Fibroblast of villous mesenchyme (primary cell): ENCODE results near the gene PRKAR2B. TPM values are rescaled to one million over a fixed set of nuclear protein-coding genes. Genes with fewer than 3 reads are reported as not detected.

ENCODE experiments used
- DNase-seq: peaks from one replicate; pipeline ENCODE4 v3.0.0-alpha.2; 2010; ENCODE audit warnings: low read depth
- H3K4me3 ChIP-seq: 2 replicates; pipeline ENCODE4 v1.5.1; 2011; ENCODE audit warnings: low read depth, mild to moderate bottlenecking, low read length
- CTCF ChIP-seq: IDR thresholded peaks from 2 replicates; pipeline ENCODE4 v1.5.1; 2012; ENCODE audit warnings: low read depth, mild to moderate bottlenecking, low read length; ENCODE audit not compliant: insufficient read depth
- total RNA-seq: library from RNA; depleted of rRNA; stranded (reverse); fragments of >200 nt; gene quantifications from 2 replicates; pipeline ENCODE4 v1.2.3, GENCODE V29; 2012

Gene PRKAR2B
- total RNA-seq, 1 donor: 3.9 TPM

GRCh38 chr7:107032720-107033438, 11.6 kb upstream of the PRKAR2B start:
- no peak for DNase-seq
- no peak for TF ChIP-seq CTCF

GRCh38 chr7:107034553-107034952, 10.0 kb upstream of the PRKAR2B start:
- H3K4me3 ChIP-seq: no peak overlapping the region
- no peak for DNase-seq
- no peak for TF ChIP-seq CTCF

More at GRCh38 chr7:107032720-107033438, 11.6 kb upstream of the PRKAR2B start:
- H3K4me3 ChIP-seq: no peak overlapping the region

GRCh38 chr7:107035446-107035845, 9.1 kb upstream of the PRKAR2B start:
- TF ChIP-seq CTCF: no peak
- DNase-seq: peak; percentile 84
- H3K4me3 ChIP-seq: no peak overlapping the region

GRCh38 chr7:107036535-107036934, 8.0 kb upstream of the PRKAR2B start:
- no peak for DNase-seq
- TF ChIP-seq CTCF: no peak
- H3K4me3 ChIP-seq: no peak overlapping the region

GRCh38 chr7:107037717-107038603, 6.5 kb upstream of the PRKAR2B start:
- no peak overlapping the region for H3K4me3 ChIP-seq

GRCh38 chr7:107039199-107039900, 5.2 kb upstream of the PRKAR2B start:
- no peak for DNase-seq
- no peak for TF ChIP-seq CTCF
- H3K4me3 ChIP-seq: no peak overlapping the region

More at GRCh38 chr7:107037717-107038603, 6.5 kb upstream of the PRKAR2B start:
- peak; percentile 28 for DNase-seq
- no peak for TF ChIP-seq CTCF
